GM21367 (cell line): Measurements from ENCODE around the gene PRDM5.

Experiments used
- ATAC-seq: cut with Tn5 transposase; IDR thresholded peaks from one replicate; pipeline ENCODE4 v1.9.1; 2021; ENCODE audit not compliant: unreplicated experiment

The PRDM5 gene

GRCh38 chr4:120922381-120923206 is at the start of gene PRDM5:
Gene PRDM5, minus strand, starts transcription at chr4:120922726. Its CDS starts 118 bp downstream, at chr4:120922608.
- no peak for ATAC-seq

DNA sequence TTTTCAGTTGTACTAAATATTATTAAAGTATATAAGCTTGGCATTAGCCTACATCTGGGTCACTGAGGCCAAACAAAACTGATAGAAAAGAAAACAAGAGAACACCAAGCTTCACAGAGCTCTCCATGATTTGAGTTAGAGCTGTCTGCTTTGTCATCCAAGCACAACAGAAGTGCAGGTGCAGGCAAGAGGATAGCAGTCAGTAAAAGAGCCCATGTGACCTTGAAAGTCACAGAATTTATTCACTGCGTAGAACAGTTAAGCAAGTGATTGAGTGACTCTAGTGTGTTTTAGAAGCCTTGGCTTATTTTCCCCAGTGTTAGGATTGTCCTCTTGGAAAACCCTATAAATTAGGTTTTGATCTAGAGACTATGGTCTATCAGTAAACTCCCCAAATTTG is 49.4 kb upstream of the PRDM5 start:
- no peak for ATAC-seq

DNA sequence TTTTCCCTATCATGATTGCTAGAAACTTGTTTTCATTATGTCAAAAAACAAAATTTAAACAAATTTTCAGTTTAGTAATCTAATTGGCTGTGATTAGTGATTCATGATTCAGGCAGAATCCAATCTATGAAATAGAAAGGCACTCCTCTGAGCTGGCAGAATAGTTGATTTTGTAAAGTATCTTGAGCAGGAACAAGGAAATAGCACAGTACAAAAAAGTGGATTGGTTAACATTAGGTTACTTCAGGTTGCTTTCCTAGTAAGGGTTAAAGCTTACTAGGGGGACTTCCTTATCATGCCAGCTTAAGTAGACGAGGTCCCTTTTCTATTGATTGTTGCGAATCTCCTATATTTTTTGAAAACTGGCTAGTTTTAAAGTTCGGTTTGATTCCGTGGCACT is 43.4 kb upstream of the PRDM5 start:
- ATAC-seq = no peak

GRCh38 chr4:120964596-120964995 is 42.1 kb upstream of the PRDM5 start:
- no peak for ATAC-seq

DNA sequence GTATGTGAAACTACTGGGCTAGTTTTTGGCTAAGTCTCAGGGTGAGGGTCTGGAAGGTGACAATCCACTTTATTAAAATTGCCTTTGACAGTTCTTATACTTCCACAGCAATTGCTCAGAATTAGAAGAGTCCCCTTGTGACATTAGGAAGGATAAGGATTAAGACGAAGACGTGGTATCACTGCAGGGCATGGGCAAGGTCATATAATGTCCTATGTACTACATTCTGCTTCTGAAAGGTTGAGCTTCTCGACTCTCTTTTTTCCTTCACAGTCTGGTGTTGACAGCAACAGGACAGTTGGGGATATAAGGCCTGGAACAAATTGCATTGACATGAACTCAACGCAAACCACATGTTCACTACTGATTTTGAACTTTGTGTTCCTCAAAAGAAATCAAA is 40.9 kb upstream of the PRDM5 start:
- ATAC-seq = no peak

DNA sequence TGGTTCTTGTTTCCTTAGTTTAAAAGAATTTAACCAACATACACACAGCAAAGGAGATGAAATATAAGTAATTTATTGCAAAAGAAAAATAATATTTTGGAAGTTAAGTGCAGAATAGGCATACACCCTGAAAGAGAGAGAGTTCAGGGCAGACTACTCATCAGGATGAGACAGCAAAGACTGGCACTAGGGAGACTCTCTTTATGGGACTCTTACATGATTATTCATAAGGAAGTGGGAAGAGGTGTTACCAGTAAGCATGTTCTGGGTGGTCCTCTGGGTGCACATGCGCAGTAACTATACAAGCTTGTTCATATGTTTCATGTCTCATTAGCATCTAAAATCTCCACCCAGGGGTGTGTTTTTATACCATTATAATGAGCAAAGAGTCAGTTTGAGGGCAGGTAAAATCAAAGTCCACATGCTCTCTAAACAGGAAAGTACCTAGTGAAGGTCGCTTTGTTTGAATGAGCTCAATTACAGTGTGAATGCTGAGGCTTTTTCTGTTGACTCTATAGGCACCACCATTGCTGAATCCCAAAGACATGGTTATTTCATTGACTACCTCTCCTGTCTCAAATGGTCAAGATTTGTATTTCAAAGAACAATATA is 38.2 kb upstream of the PRDM5 start:
- no peak for ATAC-seq

GRCh38 chr4:120948382-120948781 is 25.9 kb upstream of the PRDM5 start:
- no peak for ATAC-seq

DNA sequence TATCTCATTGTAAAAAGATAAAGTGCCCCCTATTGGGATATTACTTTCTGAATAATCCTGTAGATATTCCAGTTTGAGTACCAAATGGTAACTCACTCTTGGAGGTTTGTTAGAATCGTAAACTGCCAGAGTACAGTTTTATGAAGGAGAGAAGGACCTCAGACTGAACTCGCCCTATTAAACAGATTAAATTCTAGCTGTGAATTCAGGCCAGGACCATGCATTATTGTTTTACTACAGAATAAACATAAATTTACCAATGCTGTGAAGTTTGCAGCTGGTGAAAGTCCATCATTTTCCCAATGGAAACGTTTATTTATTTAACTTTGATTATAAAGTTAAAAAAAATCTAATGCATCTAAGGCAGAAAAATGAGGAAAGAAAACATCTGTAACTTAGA is 20.2 kb upstream of the PRDM5 start:
- ATAC-seq = no peak

DNA sequence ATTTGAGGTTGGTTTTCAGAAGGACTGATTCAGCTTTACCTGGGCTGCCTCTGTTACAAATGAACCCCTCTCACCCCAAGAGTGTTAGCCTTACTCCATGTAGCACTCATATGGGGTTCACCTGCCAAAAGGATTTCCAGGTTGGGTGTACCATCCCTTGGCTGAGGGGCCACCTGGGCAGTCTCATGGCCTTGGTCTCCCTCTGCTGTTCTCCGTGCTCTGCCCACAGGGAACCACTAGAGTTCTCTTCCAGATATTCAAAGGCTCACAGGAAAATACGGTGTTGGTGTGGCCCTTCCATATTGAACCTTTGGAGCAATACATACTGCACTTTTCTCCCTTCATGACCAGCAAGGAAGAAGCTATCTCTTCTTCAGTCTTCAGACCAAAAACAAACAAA is 18.0 kb upstream of the PRDM5 start:
- no peak for ATAC-seq

- ATAC-seq = no peak
These were observed 17.2 kb upstream of the PRDM5 start for GRCh38 chr4:120939693-120940092.

DNA sequence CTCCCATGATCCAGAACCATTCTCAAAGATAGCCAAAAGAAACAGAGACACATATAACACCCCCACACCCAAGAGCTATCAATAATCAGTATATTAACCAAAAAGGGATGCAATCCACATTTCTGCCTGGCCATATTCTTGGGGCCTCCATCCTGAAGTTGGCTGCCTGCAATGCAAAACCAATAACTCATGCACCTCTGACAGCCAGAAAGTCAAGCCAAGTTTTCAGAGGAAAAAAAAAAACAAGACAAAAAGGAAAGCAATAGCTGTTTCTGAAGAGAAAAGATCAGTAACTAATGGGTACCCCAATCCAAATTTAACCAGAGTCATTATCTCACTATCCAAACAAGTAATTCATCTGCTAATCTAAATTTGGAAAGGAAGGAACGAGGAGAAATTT is 7.3 kb upstream of the PRDM5 start:
- no peak for ATAC-seq

DNA sequence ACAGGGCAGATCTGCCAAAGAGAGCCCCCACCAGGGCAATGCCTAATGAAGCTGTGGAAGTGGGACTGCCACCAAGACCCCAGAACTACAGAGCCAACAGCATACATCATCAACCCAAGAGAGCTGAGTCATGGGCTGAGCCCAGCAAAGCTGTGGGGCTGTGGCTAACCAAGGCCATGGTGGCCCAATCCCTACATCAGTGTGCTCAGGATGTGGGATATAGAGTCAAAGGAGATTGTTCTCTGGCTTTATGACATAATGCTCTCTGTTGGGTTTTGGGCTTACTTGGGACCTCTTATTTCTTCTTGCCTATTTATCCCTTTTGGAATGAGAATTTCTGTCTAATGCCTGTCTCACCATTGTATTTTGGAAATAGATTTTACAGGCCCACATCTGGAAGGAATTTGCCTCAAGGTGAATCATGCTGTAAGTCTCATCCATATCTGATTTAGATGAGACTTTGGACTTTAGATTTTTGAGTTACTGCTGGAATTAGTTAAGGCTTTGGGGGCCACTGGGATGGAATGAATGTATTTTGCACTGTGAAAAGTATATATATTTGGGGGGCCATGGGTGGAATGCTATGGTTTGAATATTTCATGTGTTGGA is 5.4 kb upstream of the PRDM5 start:
- no peak for ATAC-seq

GRCh38 chr4:120926358-120927025 is 4.0 kb upstream of the PRDM5 start:
- no peak for ATAC-seq

- no peak for ATAC-seq
These were observed 2.4 kb upstream of the PRDM5 start for GRCh38 chr4:120924931-120925330.

GRCh38 chr4:120923207-120923522 is 639 bp upstream of the PRDM5 start:
- ATAC-seq = no peak

- ATAC-seq = no peak
These were observed 808 bp downstream of the PRDM5 start for GRCh38 chr4:120921456-120922380.

GRCh38 chr4:120920666-120921065 is 1.9 kb downstream of the PRDM5 start:
- ATAC-seq = no peak

GRCh38 chr4:120919358-120919757 is 3.2 kb downstream of the PRDM5 start:
- ATAC-seq = no peak

GRCh38 chr4:120918788-120919187 is 3.7 kb downstream of the PRDM5 start:
- ATAC-seq = no peak

DNA sequence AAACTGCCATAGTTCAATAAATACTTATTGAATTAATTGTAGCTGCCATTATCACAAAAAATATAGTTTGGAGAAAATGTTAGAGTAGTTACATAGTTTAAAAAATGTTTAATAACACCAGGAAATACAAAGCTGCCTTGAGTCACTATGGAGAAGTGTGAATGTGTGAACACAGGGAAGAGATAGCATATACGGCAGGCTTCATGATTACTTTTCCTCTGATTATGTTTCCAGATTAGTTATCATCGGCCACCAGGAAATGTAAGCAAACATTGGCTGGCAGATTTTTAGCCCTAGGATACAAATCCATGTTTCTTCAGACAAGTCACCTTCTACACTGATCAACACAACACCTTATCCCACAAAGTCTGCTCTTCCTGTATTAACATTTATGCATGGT is 4.4 kb downstream of the PRDM5 start:
- ATAC-seq = no peak

DNA sequence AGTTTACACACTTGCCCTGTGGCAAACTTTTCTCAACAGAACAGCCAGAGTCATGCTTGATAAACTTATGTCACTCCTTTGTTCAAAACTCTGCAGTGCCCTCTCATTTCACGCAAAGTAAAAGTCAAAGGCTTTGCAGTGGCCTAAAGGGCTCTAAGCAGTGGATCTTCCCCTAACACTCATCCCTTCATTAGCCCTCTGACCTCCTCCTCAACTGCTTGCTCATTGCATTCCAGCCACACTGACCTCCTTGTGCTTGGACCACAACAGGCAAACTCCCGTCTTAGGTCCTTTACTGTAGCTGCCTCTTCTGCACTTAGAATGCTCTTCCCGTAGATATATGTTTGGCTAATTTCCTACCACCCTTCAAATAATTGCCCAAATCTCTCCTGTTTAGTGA is 5.6 kb downstream of the PRDM5 start:
- no peak for ATAC-seq
